SK-N-SH (cell line): ENCODE results near the gene NEBL. TPM values are rescaled to one million over a fixed set of nuclear protein-coding genes. Genes with fewer than 3 reads are reported as not detected.

Experiments
- CTCF ChIA-PET: fragments of 300-600, 350-600 bp; formaldehyde crosslinking; extraction: SDS; loops from one replicate; lab custom pipeline; 2021; lab: Yijun Ruan, JAX
- POLR2A ChIA-PET: fragments of 350-600 bp; sonication (Branson Sonifier 250); formaldehyde crosslinking; extraction: SDS; loops from one replicate; lab custom pipeline; 2020; ENCODE audit warnings: antibody characterized with exemption, inconsistent platforms; lab: Yijun Ruan, JAX
- DNase-seq: peaks from one replicate; pipeline ENCODE4 v3.0.0; 2012
- H2AFZ ChIP-seq: fragments of 200-600 bp; sonication (generic); 2 replicates; pipeline ENCODE4 v1.8.1; 2016; ENCODE audit warnings: antibody characterized with exemption, mild to moderate bottlenecking, low read depth
- H3F3A ChIP-seq: fragments of 200-600 bp; sonication (generic); replicated peaks from 2 replicates; pipeline ENCODE3; 2016; ENCODE audit warnings: antibody characterized with exemption, mild to moderate bottlenecking; ENCODE audit not compliant: insufficient read depth
- H3K27ac ChIP-seq, 2 experiments: fragments of 200-500 bp in 1 of 2; fragments of 200-600 bp in 1 of 2; sonication (Bioruptor generic) in 1 of 2; sonication (generic), shearing (Covaris generic) in 1 of 2; 2 replicates each; pipeline versions ENCODE4 v1.5.1 to v1.6.1; 2014 to 2016; ENCODE audit warnings: low read depth in 2 of 2, inconsistent platforms in 1 of 2, low read length in 1 of 2, mild to moderate bottlenecking in 1 of 2, mixed read lengths in 1 of 2
- H3K27me3 ChIP-seq: fragments of 200-600 bp; sonication (generic), shearing (Covaris generic); 2 replicates; pipeline ENCODE4 v1.6.1; 2016; ENCODE audit warnings: mixed run types; ENCODE audit not compliant: insufficient read depth
- H3K36me3 ChIP-seq, 2 experiments: fragments of 200-500 bp in 1 of 2; fragments of 200-600 bp in 1 of 2; sonication (Bioruptor generic) in 1 of 2; sonication (generic) in 1 of 2; replicated peaks in 1 of 2; 2 replicates each; pipeline versions ENCODE3 to v1.5.1; 2014 to 2016; ENCODE audit warnings: low read length in 1 of 2, mild to moderate bottlenecking in 1 of 2; ENCODE audit not compliant: insufficient read depth in 2 of 2, control insufficient read depth in 1 of 2
- H3K4me1 ChIP-seq, 2 experiments: fragments of 200-500 bp in 1 of 2; fragments of 200-600 bp in 1 of 2; sonication (Bioruptor generic) in 1 of 2; sonication (generic), shearing (Covaris generic) in 1 of 2; 2 replicates each; pipeline versions ENCODE4 v1.5.1 to v1.6.1; 2014 to 2016; ENCODE audit warnings: low read depth in 1 of 2, low read length in 1 of 2, mixed run types in 1 of 2; ENCODE audit not compliant: insufficient read depth in 2 of 2, control insufficient read depth in 1 of 2
- H3K4me2 ChIP-seq: fragments of 200-600 bp; sonication (generic), shearing (Covaris generic); 2 replicates; pipeline ENCODE4 v1.6.1; 2017; ENCODE audit warnings: mixed run types
- H3K4me3 ChIP-seq, 2 experiments: fragments of 200-500 bp in 1 of 2; fragments of 200-600 bp in 1 of 2; sonication (Bioruptor generic) in 1 of 2; sonication (generic), shearing (Covaris generic) in 1 of 2; 2 replicates each; pipeline versions ENCODE4 v1.5.1 to v1.8.1; 2014 to 2016; ENCODE audit warnings: low read depth in 2 of 2, inconsistent platforms in 1 of 2, low read length in 1 of 2, mild to moderate bottlenecking in 1 of 2, mixed read lengths in 1 of 2, moderate library complexity in 1 of 2
- H3K79me2 ChIP-seq: fragments of 200-600 bp; sonication (generic); 2 replicates; pipeline ENCODE4 v1.8.1; 2017; ENCODE audit warnings: mild to moderate bottlenecking; ENCODE audit not compliant: insufficient read depth
- H3K9ac ChIP-seq: fragments of 200-600 bp; sonication (generic); 2 replicates; pipeline ENCODE4 v1.6.1; 2017; ENCODE audit warnings: mixed run types
- H3K9me2 ChIP-seq: fragments of 200-600 bp; sonication (generic); 2 replicates; pipeline ENCODE4 v1.6.1; 2017; ENCODE audit warnings: mixed run types
- H3K9me3 ChIP-seq: fragments of 200-600 bp; sonication (generic); 2 replicates; pipeline ENCODE4 v1.6.1; 2017; ENCODE audit warnings: mixed run types, mild to moderate bottlenecking, moderate library complexity
- H4K20me1 ChIP-seq: fragments of 200-600 bp; sonication (generic); 2 replicates; pipeline ENCODE4 v1.6.1; 2017; ENCODE audit warnings: mild to moderate bottlenecking, mixed run types; ENCODE audit not compliant: insufficient read depth
- ELF1 ChIP-seq: IDR thresholded peaks from 2 replicates; pipeline ENCODE4 v1.4.0; 2012
- EP300 ChIP-seq, 2 experiments: IDR thresholded peaks; 2 replicates each; pipeline versions ENCODE4 v1.4.0 to v1.6.1; 2012; ENCODE audit warnings: borderline replicate concordance in 1 of 2, low read depth in 1 of 2, low read length in 1 of 2
- EZH2phosphoT487 ChIP-seq: fragments of 200-600 bp; sonication (generic); IDR thresholded peaks from 2 replicates; pipeline ENCODE4 v1.6.1; 2017; ENCODE audit warnings: low read depth, mixed run types, mild to moderate bottlenecking, antibody characterized with exemption, moderate library complexity, borderline replicate concordance
- FOSL2 ChIP-seq: IDR thresholded peaks from 2 replicates; pipeline ENCODE4 v1.4.0; 2012; ENCODE audit warnings: low read depth, mild to moderate bottlenecking, moderate library complexity, borderline replicate concordance
- GATA2 ChIP-seq: sonication (generic); formaldehyde crosslinking; IDR thresholded peaks from 2 replicates; pipeline ENCODE4 v1.5.0; 2020; ENCODE audit warnings: mild to moderate bottlenecking, missing genetic modification reagents
- JUND ChIP-seq: IDR thresholded peaks from 2 replicates; pipeline ENCODE4 v1.4.0; 2012
- MXI1 ChIP-seq: IDR thresholded peaks from 2 replicates; pipeline ENCODE4 v1.6.1; 2012; ENCODE audit warnings: mild to moderate bottlenecking, low read depth, low read length, improper control_type of control experiment
- NFIC ChIP-seq: IDR thresholded peaks from 2 replicates; pipeline ENCODE4 v1.4.0; 2012; ENCODE audit warnings: borderline replicate concordance
- POLR2AphosphoS5 ChIP-seq: IDR thresholded peaks from 2 replicates; pipeline ENCODE4 v1.6.1; 2012; ENCODE audit warnings: low read depth, low read length
- RFX5 ChIP-seq: IDR thresholded peaks from 2 replicates; pipeline ENCODE4 v1.6.1; 2012; ENCODE audit warnings: mild to moderate bottlenecking, improper control_type of control experiment, low read length
- RXRA ChIP-seq: IDR thresholded peaks from 2 replicates; pipeline ENCODE4 v1.4.0; 2012; ENCODE audit warnings: low read depth, mild to moderate bottlenecking, borderline replicate concordance
- TCF12 ChIP-seq: IDR thresholded peaks from 2 replicates; pipeline ENCODE4 v1.4.0; 2012
- TEAD4 ChIP-seq: IDR thresholded peaks from 2 replicates; pipeline ENCODE4 v1.4.0; 2012; ENCODE audit warnings: mild to moderate bottlenecking, borderline replicate concordance; ENCODE audit not compliant: insufficient read depth
- YY1 ChIP-seq: IDR thresholded peaks from 2 replicates; pipeline ENCODE4 v1.4.0; 2012; ENCODE audit warnings: low read depth, mild to moderate bottlenecking
- WGBS: methylation state at CpG from one replicate; pipeline ENCODE4 v1.1.6; 2017; ENCODE audit warnings: low lambda C conversion rate; 5-methylcytosine and 5-hydroxymethylcytosine counted together
- polyA plus RNA-seq, 3 experiments: library from polyadenylated mRNA; depleted of rRNA; stranded (reverse); fragments of >200 nt; gene quantifications; 2 replicates each; pipeline ENCODE4 v1.2.3, GENCODE V29; 2012
- TF ChIP-seq, protein P1 (sequence below): fragments of 150-350 bp; IDR thresholded peaks from 2 replicates; pipeline ENCODE4 v1.6.1; 2017; ENCODE audit warnings: antibody characterized with exemption, low read length, low read depth, borderline replicate concordance
- TF ChIP-seq, protein P2 (sequence below): IDR thresholded peaks from 2 replicates; pipeline ENCODE4 v1.4.0; 2012; ENCODE audit warnings: low read depth, borderline replicate concordance
- TF ChIP-seq, protein P3 (sequence below): fragments of 200-600 bp; sonication (generic); IDR thresholded peaks from 2 replicates; pipeline ENCODE4 v1.6.1; 2017; ENCODE audit warnings: antibody characterized with exemption, mild to moderate bottlenecking, moderate library complexity
- TF ChIP-seq, protein P4 (sequence below): IDR thresholded peaks from 2 replicates; pipeline ENCODE4; 2012

The NEBL gene
- polyA plus RNA-seq, 1 of the 3 experiments (the other 2 are of a cell fraction), result 0.58 TPM

DNA sequence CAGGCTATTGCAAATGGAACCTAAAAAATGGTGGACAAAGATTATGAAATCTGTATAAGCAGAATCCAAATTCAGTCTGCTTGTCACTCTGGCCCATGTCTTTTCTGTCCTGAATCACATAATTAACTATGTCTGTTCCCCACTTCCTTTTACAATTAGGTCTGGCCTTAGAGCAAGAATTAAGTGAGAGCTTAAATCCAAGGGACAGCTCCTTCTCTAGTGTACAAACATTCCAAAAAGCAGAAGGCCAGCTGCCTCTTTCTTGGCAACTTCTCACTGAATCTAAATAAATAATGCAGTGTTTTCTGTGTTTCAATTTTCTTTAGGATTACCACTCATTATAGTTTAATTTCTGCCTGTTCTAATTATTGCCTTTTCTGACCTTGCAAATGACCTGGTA lies 39.3 kb upstream of the NEBL start:
- Histone ChIP-seq H3K36me3 (no peaks in the 10 kb centered on the region), H3K79me2 (no peaks in the 10 kb centered on the region), H2AFZ (no peak overlapping the region), H3K9ac (no peak overlapping the region), H4K20me1 (no peaks in the 10 kb centered on the region), H3K27ac (peak overlapping the region in 1 of 2 experiments; percentile 92; a peak in 2 of 4 replicates), H3K9me2 (no peaks in the 10 kb centered on the region), H3K4me3 (no peak overlapping the region)
- POLR2A ChIA-PET, result no interaction called here
- TF ChIP-seq EP300 (IDR thresholded peaks at IDR 0.05; ENCODE audit: borderline replicate concordance in 1 of 2, low read depth in 1 of 2, low read length in 1 of 2), result peak in 1 of 2 experiments; percentile 22; a peak in 1 of 4 replicates
- TF ChIP-seq, protein P1, sequence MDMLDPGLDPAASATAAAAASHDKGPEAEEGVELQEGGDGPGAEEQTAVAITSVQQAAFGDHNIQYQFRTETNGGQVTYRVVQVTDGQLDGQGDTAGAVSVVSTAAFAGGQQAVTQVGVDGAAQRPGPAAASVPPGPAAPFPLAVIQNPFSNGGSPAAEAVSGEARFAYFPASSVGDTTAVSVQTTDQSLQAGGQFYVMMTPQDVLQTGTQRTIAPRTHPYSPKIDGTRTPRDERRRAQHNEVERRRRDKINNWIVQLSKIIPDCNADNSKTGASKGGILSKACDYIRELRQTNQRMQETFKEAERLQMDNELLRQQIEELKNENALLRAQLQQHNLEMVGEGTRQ, result no peak
- TF ChIP-seq GATA2 (CRISPR knock-in tag), result peak; percentile 6; the same call in 1 of the 2 replicates
- TF ChIP-seq YY1, result no peak
- TF ChIP-seq, all 33 proteins: peak for 2
- CTCF ChIA-PET, result interaction anchor here (1.2 kb wide), 1 partner anchor 48 kb away, joined by 4 read pairs; no protein-coding TSS in a partner anchor
- peaks cover 0 to 21% of the 10 kb centered on the region in 2 experiments; a peak in 2 of 4 replicates for H3K4me1 ChIP-seq
- H3K4me2 ChIP-seq, result no peak overlapping the region
- H3F3A ChIP-seq, result no peaks in the 10 kb centered on the region
- no peaks in the 10 kb centered on the region for H3K27me3 ChIP-seq
- no peaks in the 10 kb centered on the region for H3K9me3 ChIP-seq
- DNase-seq, result peak; percentile 15

DNA sequence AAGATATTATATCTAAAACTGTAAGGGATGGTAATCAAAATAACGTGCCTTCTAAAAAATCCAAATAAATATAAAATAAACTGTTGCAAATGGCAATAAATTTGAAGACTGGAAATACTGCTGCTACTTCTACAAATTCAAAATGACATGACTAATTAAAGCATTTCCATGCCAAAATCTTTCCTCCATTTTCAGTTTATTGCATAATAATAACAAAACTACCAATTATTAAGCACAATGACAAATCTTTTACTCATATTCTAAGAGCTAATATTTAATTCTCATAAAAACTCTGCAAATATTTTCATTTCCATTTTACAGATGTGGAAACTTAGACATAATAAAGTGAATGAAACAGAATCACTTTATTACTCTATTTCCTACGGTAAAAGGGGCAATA lies 38.8 kb upstream of the NEBL start:
- Histone ChIP-seq H3K4me3 (no peak overlapping the region), H4K20me1 (no peaks in the 10 kb centered on the region), H3K9me2 (no peaks in the 10 kb centered on the region), H3K9me3 (no peaks in the 10 kb centered on the region), H3K79me2 (no peaks in the 10 kb centered on the region), H3K27me3 (no peaks in the 10 kb centered on the region), H3F3A (no peaks in the 10 kb centered on the region), H3K4me2 (no peak overlapping the region), H2AFZ (no peak overlapping the region), H3K27ac (peak overlapping the region in 1 of 2 experiments; percentile 92; a peak in 2 of 4 replicates), H3K36me3 (no peaks in the 10 kb centered on the region), H3K4me1 (peaks cover 0 to 21% of the 10 kb centered on the region in 2 experiments; a peak in 2 of 4 replicates), H3K9ac (no peak overlapping the region)
- TF ChIP-seq FOSL2, result no peak
- TF ChIP-seq, protein P2, sequence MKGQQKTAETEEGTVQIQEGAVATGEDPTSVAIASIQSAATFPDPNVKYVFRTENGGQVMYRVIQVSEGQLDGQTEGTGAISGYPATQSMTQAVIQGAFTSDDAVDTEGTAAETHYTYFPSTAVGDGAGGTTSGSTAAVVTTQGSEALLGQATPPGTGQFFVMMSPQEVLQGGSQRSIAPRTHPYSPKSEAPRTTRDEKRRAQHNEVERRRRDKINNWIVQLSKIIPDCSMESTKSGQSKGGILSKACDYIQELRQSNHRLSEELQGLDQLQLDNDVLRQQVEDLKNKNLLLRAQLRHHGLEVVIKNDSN, result no peak
- CTCF ChIA-PET, result interaction anchor here (1.2 kb wide), 1 partner anchor 47 kb away, joined by 4 read pairs; no protein-coding TSS in a partner anchor
- 34% methylated on average over 2 of the region's 2 CpGs for WGBS
- DNase-seq, result no peak
- POLR2A ChIA-PET, result no interaction called here

DNA sequence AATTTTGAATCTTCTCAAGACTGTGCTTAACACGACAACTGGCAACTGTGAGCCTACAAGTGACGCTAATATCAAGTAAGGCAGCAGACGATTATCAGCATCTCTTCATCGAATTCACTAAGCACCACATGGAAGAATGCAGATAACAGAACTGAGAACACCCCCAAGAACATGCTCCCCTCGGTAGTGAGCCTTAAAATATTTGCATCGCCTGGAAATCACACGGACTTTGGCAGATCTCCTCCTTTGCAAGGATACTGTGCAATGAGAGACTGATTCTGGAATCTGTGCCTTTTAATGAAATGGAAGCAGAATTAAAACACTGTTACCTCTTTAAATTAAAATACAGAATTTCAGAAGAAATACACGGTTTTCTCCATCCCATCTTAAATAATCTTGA lies 38.2 kb upstream of the NEBL start:
- POLR2A ChIA-PET, result no interaction called here
- no peaks in the 10 kb centered on the region for H3K36me3 ChIP-seq
- H3K4me2 ChIP-seq, result no peak overlapping the region
- H3K9ac ChIP-seq, result no peak overlapping the region
- H3K27me3 ChIP-seq, result no peaks in the 10 kb centered on the region
- H3K79me2 ChIP-seq, result no peaks in the 10 kb centered on the region
- no peak overlapping the region for H2AFZ ChIP-seq
- H4K20me1 ChIP-seq, result no peaks in the 10 kb centered on the region
- CTCF ChIA-PET, result no interaction called here
- peaks cover 0 to 21% of the 10 kb centered on the region in 2 experiments; a peak in 2 of 4 replicates for H3K4me1 ChIP-seq
- H3K9me2 ChIP-seq, result no peaks in the 10 kb centered on the region
- no peaks in the 10 kb centered on the region for H3F3A ChIP-seq
- no peak for DNase-seq
- H3K27ac ChIP-seq, result peak overlapping the region in 1 of 2 experiments; percentile 92; a peak in 2 of 4 replicates
- no peaks in the 10 kb centered on the region for H3K9me3 ChIP-seq
- WGBS, result 64% methylated on average over 8 of the region's 8 CpGs
- no peak overlapping the region for H3K4me3 ChIP-seq
- TF ChIP-seq ELF1, result no peak
- no peak for TF ChIP-seq RFX5
- TF ChIP-seq MXI1, result no peak
- no peak for TF ChIP-seq JUND
- TF ChIP-seq POLR2AphosphoS5, result no peak
- TF ChIP-seq, protein P3, sequence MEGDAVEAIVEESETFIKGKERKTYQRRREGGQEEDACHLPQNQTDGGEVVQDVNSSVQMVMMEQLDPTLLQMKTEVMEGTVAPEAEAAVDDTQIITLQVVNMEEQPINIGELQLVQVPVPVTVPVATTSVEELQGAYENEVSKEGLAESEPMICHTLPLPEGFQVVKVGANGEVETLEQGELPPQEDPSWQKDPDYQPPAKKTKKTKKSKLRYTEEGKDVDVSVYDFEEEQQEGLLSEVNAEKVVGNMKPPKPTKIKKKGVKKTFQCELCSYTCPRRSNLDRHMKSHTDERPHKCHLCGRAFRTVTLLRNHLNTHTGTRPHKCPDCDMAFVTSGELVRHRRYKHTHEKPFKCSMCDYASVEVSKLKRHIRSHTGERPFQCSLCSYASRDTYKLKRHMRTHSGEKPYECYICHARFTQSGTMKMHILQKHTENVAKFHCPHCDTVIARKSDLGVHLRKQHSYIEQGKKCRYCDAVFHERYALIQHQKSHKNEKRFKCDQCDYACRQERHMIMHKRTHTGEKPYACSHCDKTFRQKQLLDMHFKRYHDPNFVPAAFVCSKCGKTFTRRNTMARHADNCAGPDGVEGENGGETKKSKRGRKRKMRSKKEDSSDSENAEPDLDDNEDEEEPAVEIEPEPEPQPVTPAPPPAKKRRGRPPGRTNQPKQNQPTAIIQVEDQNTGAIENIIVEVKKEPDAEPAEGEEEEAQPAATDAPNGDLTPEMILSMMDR, result no peak
- no peak for TF ChIP-seq NFIC
- TF ChIP-seq TEAD4, result no peak
- TF ChIP-seq, protein P2, result no peak
- TF ChIP-seq RXRA, result no peak
- TF ChIP-seq, protein P4, sequence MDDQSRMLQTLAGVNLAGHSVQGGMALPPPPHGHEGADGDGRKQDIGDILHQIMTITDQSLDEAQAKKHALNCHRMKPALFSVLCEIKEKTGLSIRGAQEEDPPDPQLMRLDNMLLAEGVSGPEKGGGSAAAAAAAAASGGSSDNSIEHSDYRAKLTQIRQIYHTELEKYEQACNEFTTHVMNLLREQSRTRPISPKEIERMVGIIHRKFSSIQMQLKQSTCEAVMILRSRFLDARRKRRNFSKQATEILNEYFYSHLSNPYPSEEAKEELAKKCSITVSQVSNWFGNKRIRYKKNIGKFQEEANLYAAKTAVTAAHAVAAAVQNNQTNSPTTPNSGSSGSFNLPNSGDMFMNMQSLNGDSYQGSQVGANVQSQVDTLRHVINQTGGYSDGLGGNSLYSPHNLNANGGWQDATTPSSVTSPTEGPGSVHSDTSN, result no peak
- no peak for TF ChIP-seq TCF12
- no peak for TF ChIP-seq EZH2phosphoT487
